KOPT-K1 (cell line): ENCODE results near the gene WIPI1.

Experiments
- H3K27ac ChIP-seq: fragments of 200-600 bp; sonication (generic); 2 replicates; pipeline ENCODE4 v1.5.1; 2016; ENCODE audit warnings: antibody characterized with exemption, mild to moderate bottlenecking, low read depth, low read length; ENCODE audit not compliant: poor library complexity, severe bottlenecking
- H3K36me3 ChIP-seq: fragments of 200-600 bp; sonication (generic); 2 replicates; pipeline ENCODE4 v1.5.1; 2017; ENCODE audit warnings: antibody characterized with exemption, mild to moderate bottlenecking, low read length, moderate library complexity; ENCODE audit not compliant: insufficient read depth
- H3K9me3 ChIP-seq: fragments of 200-600 bp; sonication (generic); 2 replicates; pipeline ENCODE4 v1.5.1; 2017; ENCODE audit warnings: antibody characterized with exemption, low read length, mild to moderate bottlenecking; ENCODE audit not compliant: insufficient read depth, poor library complexity, severe bottlenecking

The WIPI1 gene

DNA sequence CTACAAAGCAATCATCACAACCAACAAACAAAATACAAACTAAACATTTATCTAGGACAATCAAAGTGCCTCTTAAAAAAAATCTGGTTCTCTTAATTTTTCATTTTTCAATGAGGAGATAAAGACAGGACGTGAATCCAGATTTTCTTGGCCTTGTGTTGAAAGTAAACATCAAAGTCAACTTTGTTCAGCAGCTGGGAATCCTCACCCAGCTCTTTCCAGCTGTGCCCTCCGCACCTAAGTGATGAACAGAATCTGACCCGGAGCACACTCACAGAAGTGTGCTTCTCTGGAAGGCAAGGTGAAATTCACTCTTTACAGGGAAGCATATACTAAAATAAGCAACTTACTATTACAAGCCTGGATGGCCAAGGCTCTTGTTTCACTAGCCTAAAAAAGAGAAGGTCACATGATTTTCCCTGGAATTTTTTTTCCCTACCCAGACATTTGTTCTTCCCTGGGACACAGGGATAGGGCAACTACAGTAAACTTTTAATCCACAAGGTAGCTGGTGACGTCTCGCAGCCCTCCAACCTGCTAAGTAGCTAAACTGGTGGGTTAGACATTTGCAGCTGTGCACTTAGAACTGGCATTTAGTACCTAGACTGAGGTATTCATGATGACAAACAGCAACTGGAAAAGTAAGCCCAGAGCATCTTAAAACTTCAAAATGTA lies 3.2 kb downstream of the WIPI1 start:
- no peaks in the 10 kb centered on the region for H3K36me3 ChIP-seq
- H3K27ac ChIP-seq, result no peak overlapping the region
- H3K9me3 ChIP-seq, result no peaks in the 10 kb centered on the region

DNA sequence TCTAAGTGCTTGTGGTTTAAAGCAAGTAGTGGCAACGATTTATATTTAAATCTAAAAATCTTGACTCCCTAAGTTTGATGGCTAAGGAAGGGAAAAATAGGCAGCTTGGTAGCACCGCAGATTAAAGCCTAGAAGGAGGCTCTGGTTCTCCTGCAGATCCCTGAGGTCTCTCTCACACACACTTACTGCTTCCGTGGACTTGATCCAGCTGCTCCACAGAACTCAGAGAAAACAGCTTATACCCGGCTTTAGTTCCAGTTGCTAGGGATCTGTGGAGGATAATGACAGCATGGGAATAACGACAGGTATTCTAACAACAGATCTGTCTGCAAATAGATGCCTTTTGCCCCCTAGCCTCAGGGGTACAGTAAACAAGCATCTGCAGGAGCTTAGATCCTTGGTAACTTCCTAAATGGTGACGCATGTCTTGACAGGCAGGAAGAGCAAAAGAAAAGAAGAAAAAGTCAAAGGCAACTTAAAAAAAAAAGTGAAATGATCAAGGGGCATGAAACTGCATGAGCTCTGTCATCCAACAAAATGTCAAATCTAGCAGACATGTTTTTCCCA lies 4.5 kb downstream of the WIPI1 start:
- Histone ChIP-seq H3K9me3 (no peaks in the 10 kb centered on the region), H3K36me3 (no peaks in the 10 kb centered on the region), H3K27ac (no peak overlapping the region)

DNA sequence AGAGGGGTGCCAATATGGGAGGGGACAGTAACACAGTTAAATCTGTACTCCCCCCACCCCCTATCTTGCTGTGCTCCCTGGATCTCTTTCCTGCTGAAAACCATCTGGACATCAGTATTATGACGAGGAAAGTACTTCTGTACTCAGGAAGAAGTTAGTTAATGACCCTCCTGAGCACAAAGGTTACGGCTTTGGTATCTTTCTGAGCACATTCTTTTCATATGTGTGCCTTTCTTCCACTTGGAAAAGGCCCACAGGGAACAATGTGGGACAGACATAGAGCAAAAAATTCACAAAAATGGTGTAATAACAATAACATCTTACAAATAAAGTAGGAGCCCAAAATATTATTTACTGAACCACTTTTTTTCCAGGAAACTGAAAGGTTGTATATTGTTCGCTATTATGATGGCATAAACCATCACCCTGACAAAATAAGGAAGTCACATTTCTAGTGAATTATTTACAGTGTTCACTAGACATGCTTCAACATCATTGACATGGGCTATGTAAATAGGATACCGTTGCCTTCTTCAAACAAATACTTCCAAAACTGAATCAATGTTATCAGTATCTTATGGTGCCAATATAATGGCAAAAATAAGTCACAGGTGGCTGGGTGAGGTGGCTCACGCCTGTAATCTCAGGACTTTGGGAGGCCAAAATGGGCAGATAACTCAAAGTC lies 5.5 kb downstream of the WIPI1 start:
- Histone ChIP-seq H3K9me3 (no peaks in the 10 kb centered on the region), H3K27ac (no peak overlapping the region), H3K36me3 (no peaks in the 10 kb centered on the region)

DNA sequence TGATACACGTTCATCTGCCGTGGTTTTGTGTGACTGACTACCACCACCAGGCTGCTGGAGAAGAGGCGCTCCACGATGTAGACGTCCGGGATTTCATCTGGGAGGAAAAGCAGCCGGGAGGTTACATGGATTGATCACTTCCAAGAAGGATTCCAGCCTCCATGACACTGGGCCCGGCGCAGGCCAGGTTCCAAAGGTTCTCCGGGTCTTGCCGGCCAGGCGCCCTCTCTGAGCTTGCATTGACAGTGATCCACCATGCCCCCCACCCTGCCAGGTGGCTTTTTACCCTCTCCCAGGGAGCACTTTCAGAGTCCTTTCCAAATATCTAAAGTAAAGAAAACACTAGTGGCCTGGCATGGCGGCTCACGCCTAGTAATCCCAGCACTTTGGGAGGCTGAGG lies 6.5 kb downstream of the WIPI1 start:
- no peak overlapping the region for H3K27ac ChIP-seq
- no peaks in the 10 kb centered on the region for H3K9me3 ChIP-seq
- H3K36me3 ChIP-seq, result no peaks in the 10 kb centered on the region

DNA sequence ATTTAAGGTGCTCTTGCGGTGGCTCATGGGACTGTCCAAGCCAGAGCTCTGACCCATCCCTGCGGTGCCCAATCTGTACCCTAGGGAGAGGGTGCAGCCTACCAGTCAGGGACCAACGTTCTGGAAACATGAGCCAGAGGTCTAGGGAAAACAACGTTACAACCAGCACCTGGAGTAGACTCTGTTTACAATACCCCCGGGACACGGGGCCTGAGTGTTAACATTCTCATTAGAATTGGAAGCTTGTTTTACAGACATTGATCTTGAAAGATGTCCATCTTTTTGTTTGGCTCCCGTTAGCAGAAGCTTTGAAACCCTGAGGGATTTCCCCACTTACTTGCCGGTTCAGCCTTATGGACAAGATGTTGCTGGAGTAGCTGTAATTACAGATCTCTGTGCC lies 6.9 kb downstream of the WIPI1 start:
- Histone ChIP-seq H3K9me3 (no peaks in the 10 kb centered on the region), H3K36me3 (no peaks in the 10 kb centered on the region), H3K27ac (no peak overlapping the region)

DNA sequence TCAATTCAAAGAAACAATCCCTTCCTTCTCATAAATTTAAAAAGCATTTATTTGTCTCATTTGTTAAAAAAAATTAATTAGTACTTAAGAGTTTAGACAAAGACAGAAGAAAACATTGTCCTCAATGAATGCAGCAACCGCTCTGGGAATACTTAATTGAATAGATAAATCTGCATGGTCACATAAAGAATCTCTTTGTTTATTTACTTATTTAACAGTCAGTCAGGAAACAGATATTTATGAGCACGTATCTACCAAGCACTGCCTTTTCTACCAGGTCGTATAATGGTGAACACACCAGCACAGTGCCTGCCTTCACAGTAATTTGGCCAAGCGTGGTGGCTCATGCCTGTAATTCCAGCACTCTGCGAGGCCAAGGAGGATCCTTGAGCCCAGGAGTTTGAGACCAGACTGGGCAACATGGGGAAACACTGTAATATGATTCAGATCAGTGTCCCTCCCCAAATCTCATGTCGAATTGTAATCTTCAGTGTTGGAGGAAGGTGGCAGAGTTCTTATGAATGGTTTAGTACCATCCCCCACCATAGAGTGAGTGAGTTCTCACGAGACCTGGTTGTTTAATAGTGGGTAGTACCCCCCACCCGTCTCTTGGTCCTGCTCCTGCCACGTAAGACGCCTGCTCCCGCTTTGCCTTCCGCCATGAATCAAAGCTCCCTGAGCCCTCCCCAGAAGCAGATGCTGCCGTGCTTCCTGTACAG lies 8.1 kb downstream of the WIPI1 start:
- H3K27ac ChIP-seq, result no peak overlapping the region
- no peaks in the 10 kb centered on the region for H3K36me3 ChIP-seq
- H3K9me3 ChIP-seq, result no peaks in the 10 kb centered on the region

DNA sequence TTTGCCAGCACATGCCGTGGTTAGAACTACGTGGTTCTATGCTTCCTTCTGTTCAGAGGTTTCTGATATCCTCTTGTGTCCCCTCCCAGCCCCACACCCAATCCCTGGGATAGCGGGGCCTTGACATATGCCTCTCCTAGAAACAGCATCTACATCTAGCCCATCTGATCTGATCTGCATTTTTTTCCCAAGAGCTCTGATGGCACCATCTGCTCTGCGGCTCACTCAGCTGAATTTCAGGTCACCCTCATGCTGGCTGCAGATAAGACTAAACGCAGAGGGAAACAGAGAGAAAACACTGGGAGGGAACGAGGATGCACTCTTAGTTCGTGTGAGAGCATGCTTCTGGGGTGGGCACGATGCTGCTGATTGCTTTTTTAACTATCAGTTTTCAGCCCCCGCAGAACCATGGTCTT lies 10.7 kb downstream of the WIPI1 start:
- no peaks in the 10 kb centered on the region for H3K9me3 ChIP-seq
- no peak overlapping the region for H3K27ac ChIP-seq
- no peaks in the 10 kb centered on the region for H3K36me3 ChIP-seq

DNA sequence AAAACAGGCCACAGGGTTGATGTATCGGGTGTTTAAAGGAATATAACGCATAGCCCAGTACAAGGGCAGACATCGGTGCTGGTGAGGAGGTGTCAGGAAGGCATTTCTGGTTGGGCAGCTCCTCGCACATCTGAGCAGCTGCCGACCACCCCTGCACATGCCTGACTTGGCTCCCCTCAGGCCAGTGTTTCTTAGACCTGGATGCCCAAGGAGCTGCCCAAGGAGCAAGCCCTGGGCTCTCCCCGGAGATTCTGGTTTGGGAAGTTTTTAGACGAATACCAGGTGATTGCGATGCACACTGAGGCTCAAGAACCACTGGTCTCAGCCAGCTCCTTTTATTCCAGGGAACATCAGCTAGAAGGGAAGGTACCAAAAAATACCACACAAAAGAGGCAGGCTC lies 11.6 kb downstream of the WIPI1 start:
- no peak overlapping the region for H3K27ac ChIP-seq
- no peaks in the 10 kb centered on the region for H3K36me3 ChIP-seq
- H3K9me3 ChIP-seq, result no peaks in the 10 kb centered on the region

DNA sequence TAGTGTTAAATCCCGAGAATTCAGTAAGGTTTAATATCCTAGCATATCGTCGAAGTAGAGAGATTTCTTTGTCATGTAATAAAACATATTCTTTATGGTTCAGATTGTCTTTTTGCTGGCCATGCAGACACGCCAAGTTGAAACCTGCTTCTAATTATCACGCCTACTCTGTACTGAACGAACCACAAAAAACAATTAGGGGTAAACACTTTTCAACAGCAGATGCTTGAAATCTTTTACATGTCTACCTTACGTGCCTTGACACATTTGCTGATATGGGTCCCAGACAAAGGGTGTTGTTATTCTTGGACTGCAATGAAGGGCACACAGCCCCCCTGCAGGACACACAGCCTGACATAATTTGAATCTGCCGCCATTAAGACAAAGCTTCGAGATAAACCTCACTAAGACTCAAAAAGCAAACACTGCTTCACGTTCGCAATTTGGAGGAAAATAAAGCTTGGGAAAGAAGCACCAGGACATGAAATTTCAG lies 13.3 kb downstream of the WIPI1 start:
- Histone ChIP-seq H3K27ac (no peak overlapping the region), H3K36me3 (no peaks in the 10 kb centered on the region), H3K9me3 (no peaks in the 10 kb centered on the region)

DNA sequence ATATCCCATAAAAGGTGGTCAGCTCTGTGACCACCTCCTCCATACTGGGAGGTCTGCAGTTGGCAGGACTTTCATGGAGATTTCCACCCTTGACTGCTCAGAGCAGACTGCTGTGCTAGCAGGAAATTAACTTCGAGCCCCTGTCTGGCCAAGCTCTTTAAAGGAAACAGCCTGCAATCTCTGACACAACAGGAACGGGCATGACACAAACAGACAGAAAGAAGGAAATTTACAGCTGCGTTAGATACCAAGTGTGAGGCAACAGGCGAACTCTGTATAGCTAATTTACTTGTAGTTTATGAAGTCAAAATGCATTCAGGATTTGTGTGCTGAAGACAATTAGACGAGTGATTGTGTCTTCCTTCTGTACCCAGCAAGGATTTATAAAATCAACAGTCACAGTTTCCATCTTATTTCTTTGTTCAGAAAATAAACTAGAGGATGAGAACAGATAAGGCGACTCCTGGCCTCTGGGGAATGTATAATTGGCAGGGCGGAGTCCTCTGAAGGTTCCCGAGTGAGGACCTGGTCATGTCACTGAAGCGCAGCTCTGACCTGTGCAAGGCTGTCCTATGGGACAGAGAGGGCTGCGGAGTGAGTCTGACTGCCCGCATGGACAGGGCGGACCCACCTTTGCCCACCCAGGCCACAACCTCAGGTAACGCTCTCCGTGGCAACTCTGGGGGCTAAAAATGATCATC lies 16.1 kb downstream of the WIPI1 start:
- Histone ChIP-seq H3K36me3 (no peaks in the 10 kb centered on the region), H3K9me3 (no peaks in the 10 kb centered on the region), H3K27ac (peak overlapping the region; percentile 15)

DNA sequence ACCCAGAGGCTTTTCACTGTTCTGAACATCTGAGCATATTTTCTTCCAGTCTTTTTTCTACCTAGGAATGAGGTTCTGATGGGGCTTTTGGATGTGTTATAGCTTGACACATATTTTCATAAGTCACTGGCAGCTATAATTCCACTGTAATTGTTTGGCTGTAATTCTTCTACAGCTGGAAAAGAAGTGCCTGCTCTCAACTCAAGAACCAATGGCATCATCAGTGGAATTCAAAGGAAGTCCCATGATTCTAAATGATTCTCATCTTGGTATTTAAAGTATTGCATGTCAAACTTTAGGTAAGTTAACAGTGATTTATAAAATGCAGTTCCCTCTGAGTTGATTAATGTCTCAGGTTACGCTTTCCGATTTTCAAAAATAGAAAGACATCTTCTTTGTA lies 16.8 kb downstream of the WIPI1 start:
- Histone ChIP-seq H3K36me3 (no peaks in the 10 kb centered on the region), H3K9me3 (no peaks in the 10 kb centered on the region), H3K27ac (no peak overlapping the region)

DNA sequence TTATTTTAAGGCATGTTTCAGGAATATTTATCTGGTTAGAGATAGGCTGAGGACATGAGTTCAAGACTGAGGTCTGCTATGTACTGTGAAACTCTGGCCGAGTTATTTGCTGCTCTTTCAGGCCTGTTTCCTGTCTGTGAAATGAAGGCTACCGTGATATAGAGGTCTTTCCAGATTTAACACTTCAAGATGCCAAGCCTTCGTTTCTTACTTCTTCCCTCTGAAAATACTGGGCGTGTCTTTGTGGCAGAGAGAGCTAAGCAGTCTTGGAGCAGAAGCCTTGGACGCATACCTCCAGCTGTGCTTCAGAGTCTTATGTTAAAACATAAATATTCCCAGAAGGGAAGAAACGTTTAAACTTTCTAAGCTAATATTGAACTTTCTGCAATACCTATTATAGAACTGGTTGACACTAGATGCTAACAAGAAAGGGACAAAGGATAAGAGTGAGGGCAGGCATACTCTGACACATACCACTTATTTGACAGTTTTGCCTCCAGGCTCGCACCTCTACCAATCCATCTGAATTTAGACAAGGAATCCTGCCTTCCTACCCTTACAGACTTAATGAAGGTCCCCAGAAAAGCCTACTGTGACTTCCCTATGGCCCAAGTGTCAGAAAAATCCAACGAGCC lies 17.5 kb downstream of the WIPI1 start:
- no peak overlapping the region for H3K27ac ChIP-seq
- H3K36me3 ChIP-seq, result no peaks in the 10 kb centered on the region
- no peaks in the 10 kb centered on the region for H3K9me3 ChIP-seq

DNA sequence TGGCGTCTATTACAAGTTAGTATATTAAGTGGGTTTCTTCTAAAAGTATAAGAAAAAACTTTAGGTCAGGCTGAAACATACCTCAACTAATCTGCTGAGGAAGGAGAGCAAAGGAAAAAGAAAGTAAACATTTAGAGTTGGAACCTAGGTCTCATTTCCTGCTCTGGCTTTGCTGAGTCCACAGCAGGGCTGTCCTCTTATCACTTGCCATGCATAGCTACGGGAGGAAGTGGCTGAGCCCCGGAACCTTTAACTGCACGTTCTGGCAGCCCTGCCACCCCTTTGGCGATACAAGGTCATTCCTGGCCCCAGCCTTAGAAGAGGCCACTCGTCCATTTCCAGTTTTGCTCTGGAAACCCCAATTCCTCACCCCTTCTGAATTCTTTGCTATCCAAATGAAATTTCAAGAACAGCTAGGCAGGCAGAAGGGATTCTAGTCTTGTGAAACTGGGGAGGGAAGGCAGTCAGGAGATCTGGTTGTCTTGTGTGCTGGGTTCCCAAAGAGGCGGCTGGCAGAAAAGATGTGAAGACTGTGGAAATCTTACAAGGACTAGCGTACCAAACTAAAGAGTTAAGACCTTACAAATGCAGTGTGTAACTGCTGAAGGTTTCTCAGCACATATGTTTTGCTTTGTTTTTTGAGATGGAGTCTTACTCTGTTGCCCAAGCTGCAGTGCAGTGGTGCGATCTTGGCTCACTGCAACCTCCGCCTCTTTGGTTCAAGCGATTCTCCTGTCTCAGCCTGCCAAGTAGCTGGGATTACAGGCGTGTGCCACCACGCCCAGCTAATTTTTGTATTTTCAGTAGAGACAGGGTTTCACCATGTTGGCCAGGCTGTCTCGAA lies 19.1 kb downstream of the WIPI1 start:
- Histone ChIP-seq H3K36me3 (no peaks in the 10 kb centered on the region), H3K9me3 (no peaks in the 10 kb centered on the region), H3K27ac (peak overlapping the region; percentile 75)
